DOHH2 (cell line): ENCODE results near the gene ABCC2.

Source experiments
- H3F3A ChIP-seq: fragments of 200-600 bp; sonication (generic), shearing (Covaris generic); 2 replicates; pipeline ENCODE4 v1.6.0; 2016; ENCODE audit warnings: antibody characterized with exemption, mild to moderate bottlenecking; ENCODE audit not compliant: control insufficient read depth, insufficient read depth
- H3K27ac ChIP-seq: fragments of 200-600 bp; sonication (generic); 2 replicates; pipeline ENCODE4 v1.5.1; 2014; ENCODE audit warnings: low read depth, mild to moderate bottlenecking, low read length, moderate library complexity
- H3K27me3 ChIP-seq: fragments of 200-600 bp; sonication (generic); 2 replicates; pipeline ENCODE4 v1.6.1; 2014; ENCODE audit warnings: mild to moderate bottlenecking, low read length, mixed read lengths; ENCODE audit not compliant: control insufficient read depth
- H3K36me3 ChIP-seq: fragments of 200-600 bp; sonication (generic); 2 replicates; pipeline ENCODE4 v1.6.1; 2014; ENCODE audit warnings: mild to moderate bottlenecking, low read length, moderate library complexity, mixed read lengths; ENCODE audit not compliant: control insufficient read depth
- H3K4me1 ChIP-seq: fragments of 200-600 bp; sonication (generic); 2 replicates; pipeline ENCODE4 v1.6.1; 2014; ENCODE audit warnings: mild to moderate bottlenecking, low read length, mixed read lengths; ENCODE audit not compliant: control insufficient read depth
- H3K4me2 ChIP-seq: fragments of 200-600 bp; sonication (generic); 2 replicates; pipeline ENCODE4 v1.6.0; 2014; ENCODE audit warnings: mild to moderate bottlenecking, low read length, moderate library complexity
- H3K4me3 ChIP-seq: fragments of 200-600 bp; sonication (generic); 2 replicates; pipeline ENCODE4 v1.5.1; 2014; ENCODE audit warnings: mild to moderate bottlenecking, low read length, mixed read lengths
- H3K79me2 ChIP-seq: fragments of 200-600 bp; sonication (generic); 2 replicates; pipeline ENCODE4 v1.6.1; 2014; ENCODE audit warnings: mild to moderate bottlenecking, low read length, mixed read lengths; ENCODE audit not compliant: control insufficient read depth
- H3K9me2 ChIP-seq: fragments of 200-600 bp; sonication (generic); replicated peaks from 2 replicates; pipeline ENCODE4 v1.6.1; 2014; ENCODE audit warnings: mild to moderate bottlenecking, low read length, mixed read lengths; ENCODE audit not compliant: control insufficient read depth
- H3K9me3 ChIP-seq: fragments of 200-600 bp; sonication (generic); 2 replicates; pipeline ENCODE4 v1.6.1; 2014; ENCODE audit warnings: antibody characterized with exemption, low read length, mixed read lengths; ENCODE audit not compliant: control insufficient read depth, insufficient read depth
- H4K20me1 ChIP-seq: fragments of 200-600 bp; sonication (generic); 2 replicates; pipeline ENCODE4 v1.6.0; 2014; ENCODE audit warnings: low read depth, mild to moderate bottlenecking, antibody characterized with exemption, low read length, moderate library complexity; ENCODE audit not compliant: control insufficient read depth, insufficient read depth
- CTCF ChIP-seq: fragments of 200-600 bp; sonication (generic); IDR thresholded peaks from one replicate; pipeline ENCODE4 v1.5.1; 2014; ENCODE audit warnings: antibody characterized with exemption, mild to moderate bottlenecking, low read depth, low read length; ENCODE audit not compliant: poor library complexity, severe bottlenecking
- EZH2phosphoT487 ChIP-seq: fragments of 200-600 bp; sonication (generic); IDR thresholded peaks from 2 replicates; pipeline ENCODE4 v1.6.1; 2017; ENCODE audit warnings: borderline replicate concordance, mild to moderate bottlenecking, antibody characterized with exemption, low read length, moderate library complexity, mixed read lengths

Gene ABCC2

GRCh38 chr10:99760321-99760720, 22.1 kb upstream of the ABCC2 start:
- Histone ChIP-seq H3F3A (no peaks in the 10 kb centered on the region), H3K27ac (no peak overlapping the region), H3K4me1 (peaks cover 19% of the 10 kb centered on the region), H3K36me3 (peaks cover 49% of the 10 kb centered on the region), H3K4me2 (no peak overlapping the region), H3K27me3 (no peaks in the 10 kb centered on the region), H3K9me3 (no peaks in the 10 kb centered on the region), H4K20me1 (no peaks in the 10 kb centered on the region), H3K79me2 (no peaks in the 10 kb centered on the region), H3K9me2 (no peaks in the 10 kb centered on the region), H3K4me3 (no peak overlapping the region)
- TF ChIP-seq EZH2phosphoT487 (no peak), CTCF (no peak)

GRCh38 chr10:99761365-99761764, 21.1 kb upstream of the ABCC2 start:
- no peak overlapping the region for H3K4me3 ChIP-seq
- H3K4me2 ChIP-seq: no peak overlapping the region
- H3K27me3 ChIP-seq: no peaks in the 10 kb centered on the region
- peaks cover 8% of the 10 kb centered on the region for H3K4me1 ChIP-seq
- H3K27ac ChIP-seq: no peak overlapping the region
- H3F3A ChIP-seq: no peaks in the 10 kb centered on the region
- no peaks in the 10 kb centered on the region for H4K20me1 ChIP-seq
- TF ChIP-seq CTCF: no peak
- H3K9me2 ChIP-seq: no peaks in the 10 kb centered on the region
- H3K9me3 ChIP-seq: no peaks in the 10 kb centered on the region
- peaks cover 39% of the 10 kb centered on the region for H3K36me3 ChIP-seq
- no peaks in the 10 kb centered on the region for H3K79me2 ChIP-seq

GRCh38 chr10:99765672-99766301, 16.7 kb upstream of the ABCC2 start:
- 0 out of 2 replicates have a peak, but pooled peaks cover 3% of the 10 kb centered on the region for H3K4me1 ChIP-seq
- H3K27me3 ChIP-seq: no peaks in the 10 kb centered on the region
- H3K27ac ChIP-seq: no peak overlapping the region
- H3K4me2 ChIP-seq: no peak overlapping the region
- no peak overlapping the region for H3K4me3 ChIP-seq
- H3K36me3 ChIP-seq: no peaks in the 10 kb centered on the region
- no peaks in the 10 kb centered on the region for H3K79me2 ChIP-seq
- no peaks in the 10 kb centered on the region for H3K9me3 ChIP-seq
- no peaks in the 10 kb centered on the region for H3K9me2 ChIP-seq
- H4K20me1 ChIP-seq: no peaks in the 10 kb centered on the region
- no peak for TF ChIP-seq EZH2phosphoT487
- TF ChIP-seq CTCF: no peak
- no peaks in the 10 kb centered on the region for H3F3A ChIP-seq

- H3K27me3 ChIP-seq: no peaks in the 10 kb centered on the region
- H3K27ac ChIP-seq: no peak overlapping the region
- TF ChIP-seq EZH2phosphoT487 (no peak), CTCF (no peak)
- no peaks in the 10 kb centered on the region for H3K36me3 ChIP-seq
- H4K20me1 ChIP-seq: no peaks in the 10 kb centered on the region
- H3F3A ChIP-seq: no peaks in the 10 kb centered on the region
- H3K4me1 ChIP-seq: 0 out of 2 replicates have a peak, but pooled peaks cover 3% of the 10 kb centered on the region
- H3K79me2 ChIP-seq: no peaks in the 10 kb centered on the region
- no peaks in the 10 kb centered on the region for H3K9me3 ChIP-seq
- H3K4me3 ChIP-seq: no peak overlapping the region
- H3K4me2 ChIP-seq: no peak overlapping the region
- no peaks in the 10 kb centered on the region for H3K9me2 ChIP-seq
Measured at GRCh38 chr10:99766302-99766681, 16.1 kb upstream of the ABCC2 start.
